Esophagus muscularis mucosa (tissue), 4 donors: ENCODE results near the gene ARPC2. TPM values are rescaled to one million over a fixed set of nuclear protein-coding genes. Genes with fewer than 3 reads are reported as not detected.

Experiments
- DNase-seq: peaks from one replicate; pipeline ENCODE4 v3.0.0-alpha.2; 2017; ENCODE audit errors: extremely low spot score
- H3K27ac ChIP-seq, 4 donors: fragments of 200-600 bp; sonication (generic); replicated peaks in 1 of 4; 1 replicate in 3 of 4; 2 replicates in 1 of 4; pipeline ENCODE4 v1.5.1; 2016 to 2019; ENCODE audit warnings: mild to moderate bottlenecking in 1 of 4
- H3K27me3 ChIP-seq, 4 donors: fragments of 200-600 bp; sonication (generic); one replicate each; pipeline versions ENCODE4 v1.5.1 to v1.6.0; 2016 to 2019
- H3K36me3 ChIP-seq, 4 donors: fragments of 200-600 bp; sonication (generic); one replicate each; pipeline ENCODE4 v1.5.1; 2016 to 2019
- H3K4me1 ChIP-seq, 4 donors: fragments of 200-600 bp; sonication (generic); one replicate each; pipeline ENCODE4 v1.5.1; 2016 to 2019
- H3K4me3 ChIP-seq, 4 donors: fragments of 200-600 bp; sonication (generic); 1 replicate in 2 of 4; 2 replicates in 2 of 4; pipeline ENCODE4 v1.5.1; 2016 to 2019; ENCODE audit warnings: mild to moderate bottlenecking in 4 of 4, moderate library complexity in 1 of 4
- H3K9me3 ChIP-seq, 4 donors: fragments of 200-600 bp; sonication (generic); 1 replicate in 3 of 4; 2 replicates in 1 of 4; pipeline ENCODE4 v1.5.1; 2016 to 2019
- EP300 ChIP-seq: sonication (generic); formaldehyde crosslinking; IDR thresholded peaks from one replicate; pipeline ENCODE4 v1.6.1; 2017; ENCODE audit warnings: antibody characterized with exemption
- POLR2A ChIP-seq: fragments of 450-650 bp; IDR thresholded peaks from one replicate; pipeline ENCODE4 v1.6.1; 2017; ENCODE audit warnings: antibody characterized with exemption, moderate library complexity, mild to moderate bottlenecking, low read depth
- POLR2AphosphoS5 ChIP-seq, 2 donors: sonication (generic); formaldehyde crosslinking; IDR thresholded peaks; one replicate each; pipeline ENCODE4 v1.6.1; 2017; ENCODE audit warnings: antibody characterized with exemption in 2 of 2
- WGBS: methylation state at CpG from one replicate; pipeline ENCODE4 v1.1.5; 2018; 5-methylcytosine and 5-hydroxymethylcytosine counted together
- intact Hi-C: fragments of 100-400 bp; cut with DNase I; formaldehyde crosslinking; loops from one replicate; pipeline ENCODE4 v1.15.1; 2023
- total RNA-seq, 4 donors: library from RNA; depleted of rRNA; stranded (reverse); fragments of >200 nt; gene quantifications; one replicate each; pipeline versions ENCODE4 v1.1.0 to v1.2.1, GENCODE V29; 2016
- TF ChIP-seq, protein P1 (sequence below), 3 experiments: fragments of 200-600 bp in 2 of 3; fragments of 450-650 bp in 1 of 3; sonication (generic) in 2 of 3; IDR thresholded peaks; one replicate each; pipeline ENCODE4 v1.5.1; 2017 to 2019; ENCODE audit warnings: antibody characterized with exemption in 3 of 3, mild to moderate bottlenecking in 2 of 3, moderate library complexity in 1 of 3

ARPC2 gene
- total RNA-seq, 4 donors from 2014 or later, result 257 to 300 (median 270) TPM

DNA sequence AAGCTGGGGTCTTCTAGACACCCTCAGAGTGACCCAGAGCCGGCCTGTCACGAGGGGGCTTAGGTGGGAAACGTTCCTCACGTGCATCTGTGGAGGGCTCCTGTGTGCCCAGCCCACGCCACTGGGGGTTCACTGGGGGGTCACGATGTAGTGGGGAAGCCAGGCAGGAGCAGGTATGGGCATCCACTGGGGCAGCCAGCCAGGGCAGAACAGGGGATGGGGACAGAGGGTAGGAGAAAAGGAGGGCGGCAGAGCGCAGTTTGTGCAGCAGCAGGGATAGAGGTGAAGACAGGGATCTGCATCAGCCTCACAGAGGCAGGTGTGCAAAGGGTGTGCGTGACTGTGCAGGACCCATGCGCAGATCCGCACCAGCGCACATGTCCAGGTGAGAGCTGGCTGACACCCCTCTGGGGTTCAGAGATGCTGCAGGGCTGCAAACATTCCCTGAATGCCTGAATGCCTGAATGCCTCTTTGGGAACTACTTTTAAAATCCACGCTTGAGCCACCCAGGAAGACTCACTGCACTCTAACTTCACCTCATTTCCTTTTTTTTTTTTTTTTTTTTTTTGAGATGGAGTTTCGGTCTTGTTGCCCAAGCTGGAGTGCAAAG is 63.4 kb downstream of the ARPC2 start:
- intact Hi-C loops, result loop anchor here (10.0 kb wide), 1 partner anchor 284 kb away; the partner anchor contains the start of genes CNOT9 and USP37
- peaks cover 58 to 82% (median 74%) of the 10 kb centered on the region in 4 donors for H3K36me3 ChIP-seq
- TF ChIP-seq EP300, result no peak
- TF ChIP-seq, protein P1, sequence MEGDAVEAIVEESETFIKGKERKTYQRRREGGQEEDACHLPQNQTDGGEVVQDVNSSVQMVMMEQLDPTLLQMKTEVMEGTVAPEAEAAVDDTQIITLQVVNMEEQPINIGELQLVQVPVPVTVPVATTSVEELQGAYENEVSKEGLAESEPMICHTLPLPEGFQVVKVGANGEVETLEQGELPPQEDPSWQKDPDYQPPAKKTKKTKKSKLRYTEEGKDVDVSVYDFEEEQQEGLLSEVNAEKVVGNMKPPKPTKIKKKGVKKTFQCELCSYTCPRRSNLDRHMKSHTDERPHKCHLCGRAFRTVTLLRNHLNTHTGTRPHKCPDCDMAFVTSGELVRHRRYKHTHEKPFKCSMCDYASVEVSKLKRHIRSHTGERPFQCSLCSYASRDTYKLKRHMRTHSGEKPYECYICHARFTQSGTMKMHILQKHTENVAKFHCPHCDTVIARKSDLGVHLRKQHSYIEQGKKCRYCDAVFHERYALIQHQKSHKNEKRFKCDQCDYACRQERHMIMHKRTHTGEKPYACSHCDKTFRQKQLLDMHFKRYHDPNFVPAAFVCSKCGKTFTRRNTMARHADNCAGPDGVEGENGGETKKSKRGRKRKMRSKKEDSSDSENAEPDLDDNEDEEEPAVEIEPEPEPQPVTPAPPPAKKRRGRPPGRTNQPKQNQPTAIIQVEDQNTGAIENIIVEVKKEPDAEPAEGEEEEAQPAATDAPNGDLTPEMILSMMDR (IDR thresholded peaks at IDR 0.05), result no peak
- TF ChIP-seq POLR2AphosphoS5 (IDR thresholded peaks at IDR 0.05), result no peak
- TF ChIP-seq POLR2A, result no peak
- H3K9me3 ChIP-seq, result no peaks in the 10 kb centered on the region
- no peaks in the 10 kb centered on the region for H3K27me3 ChIP-seq
- WGBS, result 95% methylated on average over 14 of the region's 14 CpGs
- no peak for DNase-seq
- H3K4me1 ChIP-seq, result peaks cover 42 to 56% (median 47%) of the 10 kb centered on the region in 4 donors
- no peak overlapping the region for H3K27ac ChIP-seq
- H3K4me3 ChIP-seq, result no peak overlapping the region

DNA sequence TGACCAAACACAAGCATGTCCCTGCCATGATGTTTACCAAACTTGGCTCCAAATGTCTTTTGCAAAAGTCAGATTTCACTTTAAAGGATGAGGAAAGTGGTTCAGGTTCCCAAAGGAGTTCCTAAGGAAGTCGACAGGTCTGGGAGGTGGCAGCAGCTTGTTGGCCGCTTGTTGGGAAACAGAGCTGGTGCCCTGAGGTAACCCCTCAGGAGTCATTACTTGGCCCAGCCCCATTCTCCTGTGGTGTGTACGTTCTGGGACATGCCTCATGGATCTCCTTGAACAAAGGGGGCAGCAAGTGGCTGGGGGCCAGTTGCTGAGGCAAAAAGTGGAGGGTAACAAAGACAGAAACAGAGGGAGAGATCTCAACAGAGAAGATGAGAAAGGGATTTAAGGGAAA is 64.5 kb downstream of the ARPC2 start:
- peaks cover 53 to 62% (median 56%) of the 10 kb centered on the region in 4 donors for H3K4me1 ChIP-seq
- no peaks in the 10 kb centered on the region for H3K27me3 ChIP-seq
- intact Hi-C loops, result loop anchor here (10.0 kb wide), 1 partner anchor 283 kb away; the partner anchor contains the start of genes CNOT9 and USP37
- H3K4me3 ChIP-seq, result no peak overlapping the region
- DNase-seq, result no peak
- WGBS, result 60% methylated on average over 3 of the region's 3 CpGs
- H3K9me3 ChIP-seq, result no peaks in the 10 kb centered on the region
- peak overlapping the region; percentile 93 to 100 (median 96) for H3K27ac ChIP-seq
- H3K36me3 ChIP-seq, result peaks cover 47 to 71% (median 63%) of the 10 kb centered on the region in 4 donors
- TF ChIP-seq POLR2AphosphoS5 (IDR thresholded peaks at IDR 0.05) (no peak), POLR2A (no peak), EP300 (no peak)
- TF ChIP-seq, protein P1 (IDR thresholded peaks at IDR 0.05), result no peak

DNA sequence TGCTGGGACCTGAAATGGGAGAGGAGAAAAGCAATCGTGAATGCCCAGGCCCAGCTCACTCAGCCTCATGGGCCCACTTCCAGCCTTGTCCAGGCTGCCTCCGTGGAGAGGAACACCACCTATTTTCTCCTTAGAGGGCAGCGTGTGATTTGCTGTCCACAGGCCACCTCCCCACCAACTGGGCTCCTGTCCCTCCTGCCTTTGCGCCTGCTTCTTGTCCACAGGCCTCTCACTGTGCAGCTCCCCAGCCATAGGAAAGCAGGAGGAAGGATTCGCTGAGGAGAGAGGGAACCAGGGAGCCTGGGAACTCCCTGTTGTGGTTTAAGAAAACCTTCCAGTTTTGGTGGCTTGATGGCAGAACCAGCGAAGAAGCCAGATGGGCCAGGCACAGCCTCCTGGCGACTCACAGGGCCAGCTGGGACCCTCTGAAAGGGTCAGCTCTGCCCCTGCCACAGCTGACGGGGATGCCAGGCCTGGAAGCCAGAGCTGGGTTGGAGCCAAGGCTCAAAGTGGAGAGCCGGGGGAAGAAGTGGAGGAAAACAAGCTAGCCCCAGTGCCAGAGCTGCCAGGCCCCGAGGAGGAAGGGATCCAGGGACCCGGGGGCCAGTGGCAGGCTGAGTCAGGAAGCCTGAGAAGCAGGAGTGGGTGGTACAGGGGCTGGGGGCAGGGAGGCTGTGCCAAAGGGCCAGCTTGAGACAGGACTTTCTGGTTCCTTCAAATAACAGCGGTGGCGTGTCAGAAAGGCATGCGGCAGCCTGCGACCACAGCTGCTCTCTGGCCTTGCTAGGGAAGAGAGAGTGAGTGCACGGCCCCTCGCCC is 65.4 kb downstream of the ARPC2 start:
- Histone ChIP-seq H3K27me3 (no peaks in the 10 kb centered on the region), H3K4me1 (peaks cover 56 to 72% (median 66%) of the 10 kb centered on the region in 4 donors), H3K9me3 (no peaks in the 10 kb centered on the region), H3K36me3 (peaks cover 38 to 61% (median 54%) of the 10 kb centered on the region in 4 donors), H3K4me3 (peak overlapping the region in 2 of 4 donors; percentile 16 to 27), H3K27ac (peak overlapping the region; percentile 93 to 100 (median 96))
- TF ChIP-seq POLR2A, result no peak
- TF ChIP-seq, protein P1 (IDR thresholded peaks at IDR 0.05), result no peak
- peak; percentile 10 to 41 for TF ChIP-seq POLR2AphosphoS5 (IDR thresholded peaks at IDR 0.05)
- no peak for TF ChIP-seq EP300
- intact Hi-C loops, result loop anchor here (10.0 kb wide), 1 partner anchor 282 kb away; the partner anchor contains the start of genes CNOT9 and USP37
- no peak for DNase-seq
- 60% methylated on average over 17 of the region's 17 CpGs for WGBS

DNA sequence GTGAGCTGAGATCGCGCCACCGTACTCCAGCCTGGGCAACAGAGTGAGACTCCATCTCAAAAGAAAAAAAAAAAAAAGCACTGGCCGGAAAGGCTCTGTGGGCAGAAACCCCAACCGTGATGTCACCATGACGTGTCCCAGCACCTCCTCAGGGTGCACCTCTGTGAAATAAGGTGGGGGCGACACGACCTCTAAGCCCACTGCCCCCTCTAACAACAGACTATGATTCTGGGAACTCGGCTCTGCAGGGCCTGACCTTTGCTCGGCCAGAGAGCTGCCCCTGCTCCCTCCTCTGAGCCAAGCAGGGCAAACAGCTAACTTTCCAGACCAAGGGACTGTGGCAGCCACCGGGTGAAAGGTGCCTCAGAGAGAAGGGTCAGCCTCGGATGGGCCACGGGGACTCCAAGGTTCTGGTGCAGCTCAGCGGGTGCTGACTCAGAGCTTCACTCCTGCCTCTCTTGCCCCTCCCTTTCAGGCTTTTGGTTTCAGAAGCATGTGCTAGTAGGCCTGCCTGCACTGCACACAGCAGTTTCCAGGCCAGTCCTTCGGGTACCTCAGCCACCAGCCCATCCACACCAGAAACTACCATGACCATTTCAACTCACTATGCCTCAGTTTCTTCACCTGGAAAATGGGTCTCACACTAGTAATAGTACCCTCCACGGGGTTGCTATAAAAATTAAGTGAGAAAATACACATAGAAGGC is 67.3 kb downstream of the ARPC2 start:
- Histone ChIP-seq H3K27me3 (no peaks in the 10 kb centered on the region), H3K4me3 (peak overlapping the region in 3 of 4 donors; percentile 10 to 43 (median 28)), H3K36me3 (peaks cover 20 to 43% (median 35%) of the 10 kb centered on the region in 4 donors), H3K9me3 (no peaks in the 10 kb centered on the region), H3K27ac (peak overlapping the region; percentile 93 to 100 (median 96)), H3K4me1 (peaks cover 73 to 90% (median 84%) of the 10 kb centered on the region in 4 donors)
- intact Hi-C loops, result loop anchor here (10.0 kb wide), 1 partner anchor 281 kb away; the partner anchor contains the start of genes CNOT9 and USP37
- TF ChIP-seq POLR2AphosphoS5 (IDR thresholded peaks at IDR 0.05) (peak; percentile 34 to 49), EP300 (no peak)
- WGBS, result 48% methylated on average over 14 of the region's 16 CpGs
- no peak for DNase-seq
